Lung (tissue), 12 donors: ENCODE measurements around the gene TMEM259. TPM values are rescaled to one million over a fixed set of nuclear protein-coding genes. Genes with fewer than 3 reads are reported as not detected.

Experiments used
- ATAC-seq: fragments of 200-7000 bp; cut with Tn5 transposase; one replicate; pipeline ENCODE4 v1.9.1; 2020; ENCODE audit warnings: moderate number of reproducible peaks; ENCODE audit not compliant: insufficient read depth, low FRiP score
- DNase-seq, 3 donors: peaks; one replicate each; pipeline ENCODE4 v3.0.0-alpha.2; 2013 to 2017
- H3K27ac ChIP-seq, 2 donors: one replicate each; pipeline ENCODE4 v1.5.1; 2013; ENCODE audit warnings: mild to moderate bottlenecking in 2 of 2, moderate library complexity in 2 of 2, control low read depth in 1 of 2, inconsistent platforms in 1 of 2, low read depth in 1 of 2, low read length in 1 of 2
- H3K27me3 ChIP-seq, 3 donors: one replicate each; pipeline ENCODE4 v1.5.1; 2013; ENCODE audit warnings: low read length in 2 of 3; ENCODE audit not compliant: control insufficient read depth in 3 of 3, insufficient read depth in 3 of 3
- H3K36me3 ChIP-seq, 4 donors: one replicate each; pipeline ENCODE4 v1.5.1; 2013; ENCODE audit warnings: low read length in 4 of 4, mild to moderate bottlenecking in 1 of 4, moderate library complexity in 1 of 4; ENCODE audit not compliant: control insufficient read depth in 4 of 4, insufficient read depth in 4 of 4
- H3K4me1 ChIP-seq, 5 donors: one replicate each; pipeline ENCODE4 v1.5.1; 2013; ENCODE audit warnings: low read length in 5 of 5, mild to moderate bottlenecking in 2 of 5, moderate library complexity in 1 of 5; ENCODE audit not compliant: control insufficient read depth in 5 of 5, insufficient read depth in 5 of 5
- H3K4me3 ChIP-seq: one replicate; pipeline ENCODE4 v1.5.1; 2013; ENCODE audit warnings: mild to moderate bottlenecking, control low read depth, moderate library complexity
- H3K9ac ChIP-seq, 2 donors: one replicate each; pipeline ENCODE4 v1.5.1; 2013; ENCODE audit warnings: low read length in 2 of 2, control low read depth in 1 of 2; ENCODE audit not compliant: insufficient read depth in 1 of 2
- H3K9me3 ChIP-seq, 4 donors: one replicate each; pipeline ENCODE4 v1.5.1; 2013; ENCODE audit warnings: low read length in 3 of 4, mild to moderate bottlenecking in 1 of 4, moderate library complexity in 1 of 4; ENCODE audit not compliant: control insufficient read depth in 4 of 4, insufficient read depth in 3 of 4
- WGBS, 2 donors: extraction: QIAGEN DNeasy Blood & Tissue Kit; methylation state at CpG; one replicate each; pipeline ENCODE4 v1.1.7; 2013; 5-methylcytosine and 5-hydroxymethylcytosine counted together
- polyA plus RNA-seq, 2 donors: library from polyadenylated mRNA; stranded (reverse); fragments of 200-250 nt; gene quantifications; one replicate each; pipeline ENCODE4 v1.2.1, GENCODE V29; 2013
- total RNA-seq, 2 donors: library from RNA; depleted of rRNA in 1 of 2; stranded (reverse); fragments of >200 nt in 1 of 2; gene quantifications; one replicate each; pipeline ENCODE4 v1.2.1, GENCODE V29; 2014 to 2021
- TF ChIP-seq, protein P1 (sequence below): IDR thresholded peaks from 2 replicates; pipeline ENCODE4 v1.5.1; 2012; ENCODE audit warnings: mild to moderate bottlenecking; ENCODE audit errors: control extremely low read depth, extremely low read depth
- donor health status: control.
- donor health status: control.
- donor health status: Bipolar disorder and iron deficiency.
- donor health status: healthy.
- donor health status: DM: yes; HTN: yes; CAD: no.

TMEM259 gene
- total and polyA plus RNA-seq, 4 donors = 61.1 to 262 (median 195) TPM

GRCh38 chr19:988510-988909 is 32.4 kb downstream of the TMEM259 start:
- no peak for DNase-seq
- no peak overlapping the region for H3K27ac ChIP-seq
- peaks cover 0 to 10% (median 2%) of the 10 kb centered on the region in 5 donors for H3K4me1 ChIP-seq
- TF ChIP-seq, protein P1, sequence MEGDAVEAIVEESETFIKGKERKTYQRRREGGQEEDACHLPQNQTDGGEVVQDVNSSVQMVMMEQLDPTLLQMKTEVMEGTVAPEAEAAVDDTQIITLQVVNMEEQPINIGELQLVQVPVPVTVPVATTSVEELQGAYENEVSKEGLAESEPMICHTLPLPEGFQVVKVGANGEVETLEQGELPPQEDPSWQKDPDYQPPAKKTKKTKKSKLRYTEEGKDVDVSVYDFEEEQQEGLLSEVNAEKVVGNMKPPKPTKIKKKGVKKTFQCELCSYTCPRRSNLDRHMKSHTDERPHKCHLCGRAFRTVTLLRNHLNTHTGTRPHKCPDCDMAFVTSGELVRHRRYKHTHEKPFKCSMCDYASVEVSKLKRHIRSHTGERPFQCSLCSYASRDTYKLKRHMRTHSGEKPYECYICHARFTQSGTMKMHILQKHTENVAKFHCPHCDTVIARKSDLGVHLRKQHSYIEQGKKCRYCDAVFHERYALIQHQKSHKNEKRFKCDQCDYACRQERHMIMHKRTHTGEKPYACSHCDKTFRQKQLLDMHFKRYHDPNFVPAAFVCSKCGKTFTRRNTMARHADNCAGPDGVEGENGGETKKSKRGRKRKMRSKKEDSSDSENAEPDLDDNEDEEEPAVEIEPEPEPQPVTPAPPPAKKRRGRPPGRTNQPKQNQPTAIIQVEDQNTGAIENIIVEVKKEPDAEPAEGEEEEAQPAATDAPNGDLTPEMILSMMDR = no peak
- H3K36me3 ChIP-seq = peaks cover 0 to 40% (median 9%) of the 10 kb centered on the region in 4 donors
- ATAC-seq = no peak
- WGBS, 2 donors = 87 to 94% methylated on average over 15 of the region's 15 CpGs
- no peak overlapping the region for H3K9ac ChIP-seq
- H3K27me3 ChIP-seq = no peaks in the 10 kb centered on the region
- no peak overlapping the region for H3K4me3 ChIP-seq
- H3K9me3 ChIP-seq = no peaks in the 10 kb centered on the region

DNA sequence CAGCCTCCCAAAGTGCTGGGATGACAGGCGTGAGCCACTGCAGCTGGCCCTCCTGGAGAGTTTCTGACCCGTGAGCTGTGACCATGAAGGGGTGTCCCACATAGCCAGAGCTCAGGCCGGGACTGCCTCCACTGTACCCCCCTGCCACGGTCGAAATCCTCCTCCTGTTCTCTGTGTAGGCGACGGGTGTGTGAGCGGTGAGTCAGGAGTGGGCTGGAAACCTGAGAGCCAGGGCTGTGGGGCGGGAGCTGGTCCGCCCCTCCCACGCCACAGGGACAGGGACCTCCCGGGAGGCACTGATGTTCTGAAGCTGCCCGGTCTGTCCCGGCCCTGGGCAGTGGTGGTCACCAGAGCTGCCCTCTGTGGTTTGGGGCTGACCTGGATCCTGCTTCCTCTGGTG is 32.8 kb downstream of the TMEM259 start:
- Histone ChIP-seq H3K9me3 (no peaks in the 10 kb centered on the region), H3K4me1 (peaks cover 0 to 10% (median 2%) of the 10 kb centered on the region in 5 donors), H3K27ac (no peak overlapping the region), H3K36me3 (peaks cover 0 to 40% (median 9%) of the 10 kb centered on the region in 4 donors), H3K27me3 (no peaks in the 10 kb centered on the region), H3K4me3 (no peak overlapping the region), H3K9ac (no peak overlapping the region)
- 76 to 83% methylated on average over 14 of the region's 14 CpGs for WGBS, 2 donors
- TF ChIP-seq, protein P1 = no peak
- ATAC-seq (no peak), DNase-seq (no peak)

DNA sequence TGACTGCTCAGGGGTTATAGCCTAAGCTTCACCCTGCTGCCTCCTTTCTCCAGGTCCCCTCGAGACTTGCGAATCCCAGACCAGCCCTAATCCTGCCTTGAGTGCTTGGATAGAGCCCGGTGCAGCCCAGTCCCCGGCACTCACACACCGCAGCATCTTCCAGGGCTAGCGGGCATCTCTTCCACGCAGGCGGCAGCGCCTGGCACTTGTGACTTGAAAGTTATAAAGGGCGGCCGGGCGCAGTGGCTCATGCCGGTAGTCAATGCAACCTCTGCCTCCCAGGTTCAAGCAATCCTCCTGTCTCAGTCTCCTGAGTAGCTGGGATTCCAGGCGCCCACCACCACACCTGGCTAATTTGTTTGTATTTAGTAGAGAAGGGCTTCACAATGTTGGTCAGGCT is 34.8 kb downstream of the TMEM259 start:
- DNase-seq (no peak), ATAC-seq (no peak)

More for the DNA sequence above, 34.8 kb downstream of the TMEM259 start:
- 88 to 97% methylated on average over 14 of the region's 14 CpGs for WGBS, 2 donors
- peaks cover 0 to 27% (median 9%) of the 10 kb centered on the region in 4 donors for H3K36me3 ChIP-seq
- no peak overlapping the region for H3K9ac ChIP-seq
- H3K27me3 ChIP-seq = no peaks in the 10 kb centered on the region
- H3K4me3 ChIP-seq = no peak overlapping the region
- TF ChIP-seq, protein P1 = no peak
- H3K27ac ChIP-seq = no peak overlapping the region
- H3K9me3 ChIP-seq = no peaks in the 10 kb centered on the region
- H3K4me1 ChIP-seq = peaks cover 0 to 13% (median 4%) of the 10 kb centered on the region in 5 donors
